Muscle layer of duodenum (tissue), 2 donors: Measurements from ENCODE around the gene TAPT1.

Experiments used
- H3K27ac ChIP-seq: one replicate; pipeline ENCODE4 v1.7.0; 2013; ENCODE audit warnings: mild to moderate bottlenecking, low read length
- H3K27me3 ChIP-seq: one replicate; pipeline ENCODE4 v1.7.0; 2013; ENCODE audit warnings: low read depth, mild to moderate bottlenecking, control low read depth, low read length
- H3K36me3 ChIP-seq, 2 donors: one replicate each; pipeline ENCODE4 v1.7.0; 2013; ENCODE audit warnings: low read length in 2 of 2, control low read depth in 1 of 2, mild to moderate bottlenecking in 1 of 2; ENCODE audit not compliant: insufficient read depth in 2 of 2, control insufficient read depth in 1 of 2
- H3K4me1 ChIP-seq, 2 donors: one replicate each; pipeline ENCODE4 v1.7.0; 2013; ENCODE audit warnings: low read length in 2 of 2, mild to moderate bottlenecking in 2 of 2, control low read depth in 1 of 2, moderate library complexity in 1 of 2; ENCODE audit not compliant: insufficient read depth in 2 of 2, control insufficient read depth in 1 of 2
- H3K4me3 ChIP-seq, 2 donors: one replicate each; pipeline ENCODE4 v1.7.0; 2013; ENCODE audit warnings: low read length in 2 of 2, low read depth in 1 of 2, mild to moderate bottlenecking in 1 of 2
- H3K9me3 ChIP-seq, 2 donors: one replicate each; pipeline ENCODE4 v1.7.0; 2013; ENCODE audit warnings: low read length in 2 of 2, control low read depth in 1 of 2, mild to moderate bottlenecking in 1 of 2; ENCODE audit not compliant: control insufficient read depth in 1 of 2
- donor health status: healthy.

TAPT1 gene

GRCh38 chr4:16125571-16126445 is 100.5 kb downstream of the TAPT1 start:
- no peaks in the 10 kb centered on the region for H3K4me1 ChIP-seq
- no peak overlapping the region for H3K4me3 ChIP-seq
- no peaks in the 10 kb centered on the region for H3K36me3 ChIP-seq
- H3K9me3 ChIP-seq = no peaks in the 10 kb centered on the region
- no peak overlapping the region for H3K27ac ChIP-seq
- H3K27me3 ChIP-seq = no peaks in the 10 kb centered on the region

- Histone ChIP-seq H3K27ac (no peak overlapping the region), H3K9me3 (no peaks in the 10 kb centered on the region), H3K4me1 (no peaks in the 10 kb centered on the region), H3K27me3 (no peaks in the 10 kb centered on the region), H3K36me3 (no peaks in the 10 kb centered on the region), H3K4me3 (no peak overlapping the region)
These were observed 102.0 kb downstream of the TAPT1 start for GRCh38 chr4:16124232-16124631.

- Histone ChIP-seq H3K4me3 (no peak overlapping the region), H3K27ac (no peak overlapping the region), H3K27me3 (no peaks in the 10 kb centered on the region), H3K36me3 (no peaks in the 10 kb centered on the region), H3K4me1 (no peaks in the 10 kb centered on the region), H3K9me3 (no peaks in the 10 kb centered on the region)
These were observed 102.8 kb downstream of the TAPT1 start for GRCh38 chr4:16123356-16124084.

- Histone ChIP-seq H3K27ac (no peak overlapping the region), H3K4me1 (no peaks in the 10 kb centered on the region), H3K9me3 (no peaks in the 10 kb centered on the region), H3K27me3 (no peaks in the 10 kb centered on the region), H3K36me3 (no peaks in the 10 kb centered on the region), H3K4me3 (no peak overlapping the region)
These were observed 103.5 kb downstream of the TAPT1 start for GRCh38 chr4:16122784-16123183.

GRCh38 chr4:16122308-16122711 is 104.0 kb downstream of the TAPT1 start:
- H3K27ac ChIP-seq = no peak overlapping the region
- H3K9me3 ChIP-seq = no peaks in the 10 kb centered on the region
- no peak overlapping the region for H3K4me3 ChIP-seq
- no peaks in the 10 kb centered on the region for H3K27me3 ChIP-seq
- no peaks in the 10 kb centered on the region for H3K36me3 ChIP-seq
- no peaks in the 10 kb centered on the region for H3K4me1 ChIP-seq

- H3K27me3 ChIP-seq = no peaks in the 10 kb centered on the region
- no peaks in the 10 kb centered on the region for H3K4me1 ChIP-seq
- H3K27ac ChIP-seq = no peak overlapping the region
- no peaks in the 10 kb centered on the region for H3K36me3 ChIP-seq
- H3K4me3 ChIP-seq = no peak overlapping the region
- no peaks in the 10 kb centered on the region for H3K9me3 ChIP-seq
These were observed 105.6 kb downstream of the TAPT1 start for GRCh38 chr4:16120720-16121119.

GRCh38 chr4:16119981-16120380 is 106.3 kb downstream of the TAPT1 start:
- Histone ChIP-seq H3K27me3 (no peaks in the 10 kb centered on the region), H3K36me3 (no peaks in the 10 kb centered on the region), H3K27ac (no peak overlapping the region), H3K4me1 (no peaks in the 10 kb centered on the region), H3K9me3 (no peaks in the 10 kb centered on the region), H3K4me3 (no peak overlapping the region)

GRCh38 chr4:16118090-16118489 is 108.2 kb downstream of the TAPT1 start:
- no peak overlapping the region for H3K27ac ChIP-seq
- no peaks in the 10 kb centered on the region for H3K36me3 ChIP-seq
- no peaks in the 10 kb centered on the region for H3K4me1 ChIP-seq
- no peaks in the 10 kb centered on the region for H3K27me3 ChIP-seq
- no peaks in the 10 kb centered on the region for H3K9me3 ChIP-seq
- H3K4me3 ChIP-seq = no peak overlapping the region

GRCh38 chr4:16117164-16117563 is 109.1 kb downstream of the TAPT1 start:
- Histone ChIP-seq H3K4me3 (no peak overlapping the region), H3K4me1 (no peaks in the 10 kb centered on the region), H3K27me3 (no peaks in the 10 kb centered on the region), H3K27ac (no peak overlapping the region), H3K36me3 (no peaks in the 10 kb centered on the region), H3K9me3 (no peaks in the 10 kb centered on the region)

- Histone ChIP-seq H3K36me3 (no peaks in the 10 kb centered on the region), H3K4me1 (no peaks in the 10 kb centered on the region), H3K9me3 (no peaks in the 10 kb centered on the region), H3K27ac (no peak overlapping the region), H3K27me3 (no peaks in the 10 kb centered on the region), H3K4me3 (no peak overlapping the region)
These were observed 109.7 kb downstream of the TAPT1 start for GRCh38 chr4:16116493-16116990.

GRCh38 chr4:16116019-16116418 is 110.3 kb downstream of the TAPT1 start:
- Histone ChIP-seq H3K4me1 (no peaks in the 10 kb centered on the region), H3K27me3 (no peaks in the 10 kb centered on the region), H3K36me3 (no peaks in the 10 kb centered on the region), H3K4me3 (no peak overlapping the region), H3K27ac (no peak overlapping the region), H3K9me3 (no peaks in the 10 kb centered on the region)
